COR-L47 (cell line): Measurements from ENCODE around the gene PLEKHG7.

ENCODE experiments used
- DNase-seq: peaks from one replicate; lab custom pipeline; 2025; lab: John Stamatoyannopoulos, UW

The PLEKHG7 gene

GRCh38 chr12:92802906-92803305, 100.1 kb downstream of the PLEKHG7 start:
- no peak for DNase-seq

GRCh38 chr12:92803903-92804302, 101.1 kb downstream of the PLEKHG7 start:
- DNase-seq: no peak

- DNase-seq: no peak
Observed at GRCh38 chr12:92810370-92810769, 107.6 kb downstream of the PLEKHG7 start.

GRCh38 chr12:92814584-92814983, 111.8 kb downstream of the PLEKHG7 start:
- DNase-seq: no peak

GRCh38 chr12:92821142-92821541, 118.4 kb downstream of the PLEKHG7 start:
- no peak for DNase-seq
